ENCODE results near the gene CYB5R4. TPM values are rescaled to one million over a fixed set of nuclear protein-coding genes. Genes with fewer than 3 reads are reported as not detected.
"Not testable (repeated sequence)": the region's sequence is repeated elsewhere in the genome, so short reads cannot be mapped to it uniquely, and the experiment has no call there.

Gene CYB5R4
- total and polyA plus RNA-seq, 2 experiments from 2014 or later: 5.2 to 14.5 TPM

DNA sequence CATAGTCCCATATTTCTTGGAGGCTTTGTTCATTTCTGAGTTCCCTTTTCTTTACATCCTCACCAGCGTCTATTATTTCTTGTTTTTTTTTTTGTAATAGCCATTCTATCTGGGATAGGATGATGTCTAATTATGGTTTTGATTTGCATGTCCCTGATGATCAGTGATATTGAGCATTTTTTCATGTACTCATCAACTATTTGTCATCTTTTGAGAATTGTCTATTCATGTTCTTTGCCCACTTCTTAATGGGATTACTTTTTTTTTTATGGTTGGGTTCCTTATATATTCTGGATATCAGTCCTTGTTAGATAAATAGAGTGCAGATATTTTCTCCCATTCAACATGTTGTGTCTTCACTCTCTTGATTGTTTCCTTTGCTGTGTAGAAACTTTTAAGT lies 42.1 kb downstream of the CYB5R4 start:
- Histone ChIP-seq H3K27ac (no peak overlapping the region), H3K9me3 (ENCODE audit: low read depth) (no peaks in the 10 kb centered on the region), H3K4me3 (no peak overlapping the region), H3K4me1 (ENCODE audit: low read depth) (no peaks in the 10 kb centered on the region), H3K36me3 (no peaks in the 10 kb centered on the region), H3K27me3 (no peaks in the 10 kb centered on the region)
- TF ChIP-seq CTCF (IDR thresholded peaks at IDR 0.05; ENCODE audit: low read depth, low read length): no peak
- no peak for DNase-seq (ENCODE audit: low read depth in 1 of 2, low spot score in 1 of 2)

- no peak overlapping the region for H3K27ac ChIP-seq
- H3K4me1 ChIP-seq (ENCODE audit: low read depth): no peaks in the 10 kb centered on the region
- H3K4me3 ChIP-seq: no peak overlapping the region
- H3K9me3 ChIP-seq (ENCODE audit: low read depth): no peaks in the 10 kb centered on the region
- H3K36me3 ChIP-seq: no peaks in the 10 kb centered on the region
- no peaks in the 10 kb centered on the region for H3K27me3 ChIP-seq
- no peak for TF ChIP-seq CTCF (IDR thresholded peaks at IDR 0.05; ENCODE audit: low read depth, low read length)
- no peak for DNase-seq (ENCODE audit: low read depth in 1 of 2, low spot score in 1 of 2)
These were observed 44.9 kb downstream of the CYB5R4 start for GRCh38 chr6:83904395-83904794.

- no peaks in the 10 kb centered on the region for H3K36me3 ChIP-seq
- H3K27ac ChIP-seq: no peak overlapping the region
- no peaks in the 10 kb centered on the region for H3K4me1 ChIP-seq (ENCODE audit: low read depth)
- no peak for TF ChIP-seq CTCF (IDR thresholded peaks at IDR 0.05; ENCODE audit: low read depth, low read length)
- no peak for DNase-seq (ENCODE audit: low read depth in 1 of 2, low spot score in 1 of 2)
- no peaks in the 10 kb centered on the region for H3K9me3 ChIP-seq (ENCODE audit: low read depth)
- no peaks in the 10 kb centered on the region for H3K27me3 ChIP-seq
- no peak overlapping the region for H3K4me3 ChIP-seq
These were observed 46.2 kb downstream of the CYB5R4 start for GRCh38 chr6:83905648-83906047.

GRCh38 chr6:83907623-83908390 lies 48.3 kb downstream of the CYB5R4 start:
- not testable (repeated sequence) for H3K27ac ChIP-seq; DNase-seq (ENCODE audit: low read depth in 1 of 2, low spot score in 1 of 2); H3K4me3 ChIP-seq; H3K9me3 ChIP-seq (ENCODE audit: low read depth); H3K36me3 ChIP-seq; H3K27me3 ChIP-seq; H3K4me1 ChIP-seq (ENCODE audit: low read depth)

DNA sequence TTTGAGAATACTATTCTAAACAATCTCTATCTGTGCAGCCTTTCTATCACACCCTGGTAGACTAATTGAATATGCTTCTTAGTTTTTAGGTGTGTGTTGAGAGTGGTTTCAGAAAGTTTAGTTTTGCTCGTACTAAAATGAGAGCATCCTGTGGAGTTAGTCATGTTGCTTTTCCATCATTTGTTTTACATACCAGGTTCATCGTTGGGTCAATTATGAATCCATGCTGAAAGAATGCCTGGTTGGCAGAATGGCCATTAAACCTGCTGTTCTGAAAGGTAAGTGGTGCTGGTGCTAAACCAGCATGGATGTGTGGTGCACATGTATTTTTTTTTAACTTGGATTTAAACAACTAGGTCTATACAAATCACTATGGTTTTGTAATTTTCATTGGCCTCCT lies 49.3 kb downstream of the CYB5R4 start:
- Histone ChIP-seq H3K4me3 (no peak overlapping the region), H3K9me3 (ENCODE audit: low read depth) (no peaks in the 10 kb centered on the region), H3K27ac (no peak overlapping the region), H3K27me3 (no peaks in the 10 kb centered on the region), H3K36me3 (no peaks in the 10 kb centered on the region), H3K4me1 (ENCODE audit: low read depth) (no peaks in the 10 kb centered on the region)
- no peak for DNase-seq (ENCODE audit: low read depth in 1 of 2, low spot score in 1 of 2)
- TF ChIP-seq CTCF (IDR thresholded peaks at IDR 0.05; ENCODE audit: low read depth, low read length): no peak

DNA sequence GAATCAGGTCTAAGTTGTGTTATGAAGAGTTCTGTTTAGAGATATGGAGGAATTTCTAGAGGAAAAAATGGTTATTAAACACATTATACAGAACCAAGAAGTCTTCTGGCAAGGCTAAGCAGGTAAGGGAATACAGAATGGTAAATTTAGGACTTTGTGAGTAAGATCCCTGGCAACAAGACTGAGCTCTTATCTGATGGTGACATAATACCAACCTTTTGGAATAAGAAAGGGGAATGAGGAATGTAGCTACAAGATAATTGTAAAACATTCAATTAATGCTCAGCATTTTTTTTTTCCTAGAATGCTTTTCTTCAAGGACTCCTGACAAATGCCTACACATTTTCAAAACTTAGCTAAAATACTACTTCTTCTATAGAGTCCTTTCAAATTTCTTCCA lies 51.8 kb downstream of the CYB5R4 start:
- Histone ChIP-seq H3K4me1 (ENCODE audit: low read depth) (no peaks in the 10 kb centered on the region), H3K4me3 (no peak overlapping the region), H3K9me3 (ENCODE audit: low read depth) (no peaks in the 10 kb centered on the region), H3K27ac (no peak overlapping the region), H3K36me3 (no peaks in the 10 kb centered on the region), H3K27me3 (no peaks in the 10 kb centered on the region)
- peak in 1 of 2 donors; percentile 9 for DNase-seq (ENCODE audit: low read depth in 1 of 2, low spot score in 1 of 2)
- TF ChIP-seq CTCF (IDR thresholded peaks at IDR 0.05; ENCODE audit: low read depth, low read length): no peak

Measured in cardiac muscle cell (in vitro differentiated cells and primary cell).